ENCODE measurements around the gene TAX1BP1.

GRCh38 chr7:27868131-27868550, 128.2 kb downstream of the TAX1BP1 start:
- TF ChIP-seq POLR2AphosphoS5 (IDR thresholded peaks at IDR 0.05; ENCODE audit: low read depth, low read length) (no peak), POLR2A (IDR thresholded peaks at IDR 0.05; ENCODE audit: low read depth, low read length) (no peak), TAF1 (IDR thresholded peaks at IDR 0.05; ENCODE audit: low read depth, low read length) (no peak), SPI1 (IDR thresholded peaks at IDR 0.05; ENCODE audit: low read depth, low read length) (no peak), PAX5 (IDR thresholded peaks at IDR 0.05; ENCODE audit: insufficient read depth, low read length, severe bottlenecking) (no peak), POU2F2 (IDR thresholded peaks at IDR 0.05; ENCODE audit: low read depth, low read length) (no peak)

All from GM12891 (cell line).